Adrenal gland (tissue), 12 donors: Measurements from ENCODE around the gene EYS. TPM values are rescaled to one million over a fixed set of nuclear protein-coding genes. Genes with fewer than 3 reads are reported as not detected.

Experiments used
- DNase-seq, 7 donors: peaks; one replicate each; pipeline ENCODE4 v3.0.0-alpha.2; 2019 to 2020
- H3K27ac ChIP-seq, 5 donors: fragments of 200-600 bp; sonication (generic) in 4 of 5; 1 replicate in 3 of 5; 2 replicates in 2 of 5; pipeline versions ENCODE4 v1.5.1 to v1.8.0; 2016 to 2020; ENCODE audit warnings: mild to moderate bottlenecking in 1 of 5
- H3K27me3 ChIP-seq: fragments of 200-600 bp; 2 replicates; pipeline ENCODE4 v1.8.0; 2021
- H3K36me3 ChIP-seq, 2 donors: fragments of 200-600 bp; replicated peaks in 1 of 2; 1 replicate in 1 of 2; 2 replicates in 1 of 2; pipeline versions ENCODE4 v1.5.1 to v1.8.0; 2018 to 2022
- H3K4me1 ChIP-seq, 2 donors: fragments of 200-600 bp; replicated peaks in 1 of 2; 1 replicate in 1 of 2; 2 replicates in 1 of 2; pipeline versions ENCODE4 v1.5.1 to v1.8.0; 2018 to 2021
- H3K4me3 ChIP-seq, 4 donors: fragments of 200-600 bp; sonication (generic) in 3 of 4; one replicate each; pipeline ENCODE4 v1.5.1; 2016 to 2018
- H3K9me3 ChIP-seq, 3 donors: fragments of 200-600 bp; sonication (generic) in 1 of 3; replicated peaks in 1 of 3; 1 replicate in 2 of 3; 2 replicates in 1 of 3; pipeline versions ENCODE4 v1.5.1 to v1.8.0; 2016 to 2021
- CTCF ChIP-seq, 6 experiments: fragments of 450-650 bp in 4 of 6; fragments of 200-600 bp in 2 of 6; sonication (generic) in 1 of 6; IDR thresholded peaks; 1 replicate in 5 of 6; 2 replicates in 1 of 6; pipeline versions ENCODE4 v1.5.1 to v1.8.0; 2016 to 2021; ENCODE audit warnings: antibody characterized with exemption in 6 of 6, mild to moderate bottlenecking in 2 of 6, moderate library complexity in 1 of 6
- POLR2A ChIP-seq, 2 donors: fragments of 450-650 bp; IDR thresholded peaks; one replicate each; pipeline ENCODE4 v1.6.1; 2017; ENCODE audit warnings: antibody characterized with exemption in 2 of 2, mild to moderate bottlenecking in 2 of 2, moderate library complexity in 1 of 2
- WGBS, 4 donors: extraction: QIAGEN DNeasy Blood & Tissue Kit in 2 of 4; methylation state at CpG; one replicate each; pipeline versions ENCODE4 v1.1.5 to v1.1.7; 2013 to 2017; 5-methylcytosine and 5-hydroxymethylcytosine counted together
- intact Hi-C, 2 donors: fragments of 100-400 bp; cut with DNase I; formaldehyde crosslinking; loops; one replicate each; pipeline versions ENCODE4 v1.14.1 to v1.15.0; 2022 to 2023
- polyA plus RNA-seq, 3 donors: library from polyadenylated mRNA; stranded (reverse); fragments of 200-250 nt in 2 of 3; fragments of 350-450 nt in 1 of 3; fragmentation: Illumina TruSeq in 1 of 3; extraction: RNeasy Lipid Tissue Mini Kit (QIAGEN cat#74804) in 1 of 3; gene quantifications; one replicate each; pipeline ENCODE4 v1.2.3, GENCODE V29; 2013 to 2014
- total RNA-seq, 9 donors: library from RNA; depleted of rRNA in 4 of 9; stranded (reverse); fragments of >200 nt in 4 of 9; fragments of 120-200 nt in 1 of 9; fragmentation: NEBNext Ultra II Directional in 1 of 9; extraction: Animal tissue kit (Norgen Biotek cat#: 25700) in 1 of 9; gene quantifications; one replicate each; pipeline versions ENCODE4 v1.1.0 to v1.2.4, GENCODE V29; 2013 to 2023
- donor health status: healthy with polysubstance abuse.
- donor health status: Bipolar disorder and iron deficiency.
- donor health status: DM: yes; HTN: yes; CAD: no.
- donor health status: DM: no; HTN: no; CAD: no.
- donor health status: DM: no; HTN: no; CAD: no.
- donor health status: DM: yes; HTN: yes; CAD: no.

Gene EYS
- total and polyA plus RNA-seq, 12 donors, result 0.03 to 3.1 (median 0.18) TPM; not detected in 7

DNA sequence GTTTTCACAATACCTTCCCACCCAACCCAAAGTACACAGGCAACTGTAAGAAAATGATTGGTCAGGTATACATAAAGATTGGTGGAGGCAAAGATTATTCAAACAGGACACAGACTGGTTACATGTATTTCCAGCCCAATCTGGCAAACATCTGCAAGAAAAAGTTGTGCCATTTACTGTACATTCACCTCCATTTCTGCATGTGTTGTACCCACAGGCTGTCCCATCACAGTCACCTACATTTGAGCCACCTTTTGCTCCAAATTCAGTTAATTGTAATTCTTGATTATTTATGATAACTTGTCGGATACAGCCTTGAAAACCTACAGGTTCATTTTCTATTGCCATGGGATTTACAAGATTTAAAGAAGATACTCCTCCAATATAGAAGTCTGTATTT lies 1985.8 kb downstream of the EYS start:
- TF ChIP-seq CTCF (IDR thresholded peaks at IDR 0.05), result no peak
- no peak for TF ChIP-seq POLR2A (IDR thresholded peaks at IDR 0.05)
- H3K9me3 ChIP-seq, result peaks cover 0 to 3% (median 0%) of the 10 kb centered on the region in 3 donors
- H3K27ac ChIP-seq, result no peak overlapping the region
- no peaks in the 10 kb centered on the region for H3K27me3 ChIP-seq
- no peak overlapping the region for H3K4me3 ChIP-seq
- H3K4me1 ChIP-seq, result no peaks in the 10 kb centered on the region
- intact Hi-C loops, result no loop called here
- 94 to 100% (median 97%) methylated on average over 1 of the region's 1 CpG for WGBS, 4 donors
- no peaks in the 10 kb centered on the region for H3K36me3 ChIP-seq
- DNase-seq, result no peak

DNA sequence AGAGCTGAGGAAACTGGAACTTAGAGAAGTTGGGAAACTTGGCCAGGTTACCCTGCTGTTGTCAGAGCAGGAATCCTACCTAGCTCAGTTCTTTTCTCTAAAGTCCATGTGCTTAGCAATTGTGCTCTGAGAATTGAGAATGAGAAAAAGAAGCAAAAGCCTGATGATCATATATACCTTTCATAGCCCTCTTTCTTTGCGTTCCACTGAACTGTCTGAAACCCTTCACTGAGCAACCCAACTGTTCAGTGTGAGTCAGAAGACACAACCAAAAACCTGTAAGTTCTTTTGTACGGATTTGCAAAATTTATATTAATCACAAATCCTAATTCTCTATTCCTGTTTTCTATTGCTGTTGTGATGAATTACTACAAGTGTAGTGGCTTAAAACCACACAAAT lies 1990.9 kb downstream of the EYS start:
- Histone ChIP-seq H3K4me1 (no peaks in the 10 kb centered on the region), H3K4me3 (no peak overlapping the region), H3K27me3 (no peaks in the 10 kb centered on the region), H3K36me3 (peaks cover 0 to 31% of the 10 kb centered on the region in 2 donors), H3K27ac (no peak overlapping the region), H3K9me3 (peaks cover 0 to 3% (median 0%) of the 10 kb centered on the region in 3 donors)
- intact Hi-C loops, result no loop called here
- TF ChIP-seq CTCF (IDR thresholded peaks at IDR 0.05) (no peak), POLR2A (IDR thresholded peaks at IDR 0.05) (no peak)
- 94 to 100% (median 95%) methylated on average over 2 of the region's 2 CpGs for WGBS, 4 donors
- no peak for DNase-seq

DNA sequence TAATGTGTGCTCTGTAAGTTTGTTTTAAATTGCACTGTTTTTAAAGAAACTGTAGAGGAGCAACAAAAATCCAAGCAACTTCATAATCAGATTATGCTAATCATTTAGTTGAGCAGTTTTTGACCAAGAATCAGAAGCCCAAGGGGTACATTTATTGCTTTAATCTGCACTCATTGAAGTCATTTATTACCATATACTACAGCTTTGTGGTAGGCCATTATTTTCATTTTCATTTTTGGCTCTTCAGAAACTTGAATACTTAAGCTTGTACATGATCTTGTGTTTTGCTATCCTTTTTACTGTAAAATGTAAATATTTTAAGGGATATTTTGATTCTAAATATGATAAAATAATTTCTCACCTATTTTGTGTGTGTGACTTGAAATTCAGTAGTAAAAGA lies 1992.9 kb downstream of the EYS start:
- intact Hi-C loops, result no loop called here
- Histone ChIP-seq H3K27ac (no peak overlapping the region), H3K4me3 (no peak overlapping the region), H3K4me1 (no peaks in the 10 kb centered on the region), H3K9me3 (peaks cover 0 to under 1% (median 0%) of the 10 kb centered on the region in 3 donors), H3K27me3 (no peaks in the 10 kb centered on the region), H3K36me3 (peaks cover 0 to 51% of the 10 kb centered on the region in 2 donors)
- TF ChIP-seq POLR2A (IDR thresholded peaks at IDR 0.05) (no peak), CTCF (IDR thresholded peaks at IDR 0.05) (no peak)
- DNase-seq, result no peak

DNA sequence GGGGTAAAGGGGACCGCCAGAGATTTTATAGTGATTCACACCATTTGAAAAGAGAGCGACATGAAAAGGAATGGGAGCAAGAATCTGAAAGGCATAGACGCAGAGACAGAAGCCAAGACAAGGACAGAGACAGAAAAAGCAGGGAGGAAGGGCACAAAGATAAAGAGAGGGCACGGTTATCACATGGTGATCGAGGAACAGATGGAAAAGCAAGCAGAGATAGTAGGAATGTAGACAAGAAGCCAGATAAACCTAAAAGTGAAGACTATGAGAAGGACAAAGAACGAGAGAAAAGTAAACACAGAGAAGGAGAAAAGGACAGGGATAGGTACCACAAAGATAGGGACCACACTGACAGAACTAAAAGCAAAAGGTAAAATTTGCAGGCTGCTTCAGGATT lies 1993.7 kb downstream of the EYS start:
- intact Hi-C loops, result no loop called here
- H3K36me3 ChIP-seq, result peaks cover 0 to 57% of the 10 kb centered on the region in 2 donors

More for the DNA sequence above, 1993.7 kb downstream of the EYS start:
- Histone ChIP-seq H3K27me3 (no peaks in the 10 kb centered on the region), H3K4me1 (no peaks in the 10 kb centered on the region), H3K4me3 (no peak overlapping the region), H3K9me3 (no peaks in the 10 kb centered on the region), H3K27ac (no peak overlapping the region)
- no peak for TF ChIP-seq POLR2A (IDR thresholded peaks at IDR 0.05)
- TF ChIP-seq CTCF (IDR thresholded peaks at IDR 0.05), result no peak
- no peak for DNase-seq
- WGBS, 4 donors, result 93 to 97% (median 94%) methylated on average over 6 of the region's 6 CpGs
